HepG2 (cell line): ENCODE results near the gene DIPK1B. TPM values are rescaled to one million over a fixed set of nuclear protein-coding genes. Genes with fewer than 3 reads are reported as not detected.

ENCODE experiments used
- GABPA ChIP-seq, 2 experiments: IDR thresholded peaks; 2 replicates each; pipeline ENCODE4 v1.6.1; 2011 to 2016; ENCODE audit warnings: low read depth in 2 of 2, low read length in 1 of 2, missing biosample characterization in 1 of 2, missing genetic modification characterization in 1 of 2
- GMEB2 ChIP-seq: IDR thresholded peaks from 2 replicates; pipeline ENCODE4 v1.6.1; 2016; ENCODE audit warnings: missing biosample characterization, missing genetic modification reagents, low read depth
- MEIS1 ChIP-seq: sonication (generic); formaldehyde crosslinking; IDR thresholded peaks from 2 replicates; pipeline ENCODE4 v1.9.0; 2021; ENCODE audit warnings: mild to moderate bottlenecking, missing genetic modification reagents, moderate library complexity, borderline replicate concordance
- MXD3 ChIP-seq: IDR thresholded peaks from 2 replicates; pipeline ENCODE4 v1.6.1; 2016; ENCODE audit warnings: mild to moderate bottlenecking, missing biosample characterization, missing genetic modification reagents
- PCBP2 ChIP-seq: fragments of 200-400 bp; formaldehyde crosslinking; optimal IDR thresholded peaks from 2 replicates; pipeline ENCODE3; 2018; ENCODE audit warnings: low read length, low read depth; ENCODE audit not compliant: poor library complexity, severe bottlenecking
- PHF8 ChIP-seq: sonication (generic); formaldehyde crosslinking; IDR thresholded peaks from 2 replicates; pipeline ENCODE4 v1.5.0; 2020; ENCODE audit warnings: missing genetic modification reagents
- REL ChIP-seq: sonication (generic); formaldehyde crosslinking; conservative IDR thresholded peaks from 2 replicates; pipeline ENCODE4 v1.8.0; 2022; ENCODE audit warnings: mild to moderate bottlenecking, missing genetic modification reagents, moderate library complexity
- RNF219 ChIP-seq: sonication (generic); formaldehyde crosslinking; IDR thresholded peaks from 2 replicates; pipeline ENCODE4 v1.5.0; 2020; ENCODE audit warnings: mild to moderate bottlenecking, missing genetic modification reagents
- RORA ChIP-seq: sonication (generic); formaldehyde crosslinking; IDR thresholded peaks from 2 replicates; pipeline ENCODE4 v1.5.0; 2020; ENCODE audit warnings: mild to moderate bottlenecking, missing genetic modification reagents, moderate library complexity
- SMC3 ChIP-seq: IDR thresholded peaks from 2 replicates; pipeline ENCODE4 v1.6.1; 2011; ENCODE audit warnings: low read length, improper control_type of control experiment
- SP140L ChIP-seq: sonication (generic); formaldehyde crosslinking; IDR thresholded peaks from 2 replicates; pipeline ENCODE4 v1.4.0; 2020; ENCODE audit warnings: missing genetic modification reagents, borderline replicate concordance
- SP2 ChIP-seq: sonication (generic); formaldehyde crosslinking; IDR thresholded peaks from 2 replicates; pipeline ENCODE4 v1.5.1; 2020; ENCODE audit warnings: mild to moderate bottlenecking, missing genetic modification reagents
- TMF1 ChIP-seq: sonication (generic); formaldehyde crosslinking; IDR thresholded peaks from 2 replicates; pipeline ENCODE4 v1.8.1; 2022; ENCODE audit warnings: low read depth, missing genetic modification reagents
- ZKSCAN5 ChIP-seq: sonication (generic); formaldehyde crosslinking; IDR thresholded peaks from 2 replicates; pipeline ENCODE4 v1.5.1; 2020; ENCODE audit warnings: mild to moderate bottlenecking, missing genetic modification reagents
- ZNF24 ChIP-seq: fragments of 450-650 bp; IDR thresholded peaks from 2 replicates; pipeline ENCODE4 v1.6.1; 2017; ENCODE audit warnings: antibody characterized with exemption, mild to moderate bottlenecking
- ZNF251 ChIP-seq: sonication (generic); formaldehyde crosslinking; IDR thresholded peaks from 2 replicates; pipeline ENCODE4 v1.9.0; 2021; ENCODE audit warnings: mild to moderate bottlenecking, missing genetic modification reagents
- ZNF281 ChIP-seq: sonication (generic); formaldehyde crosslinking; IDR thresholded peaks from 2 replicates; pipeline ENCODE4 v1.4.0; 2020; ENCODE audit warnings: missing genetic modification reagents, borderline replicate concordance
- ZNF776 ChIP-seq: sonication (generic); formaldehyde crosslinking; IDR thresholded peaks from 2 replicates; pipeline ENCODE4 v1.4.0; 2020; ENCODE audit warnings: mild to moderate bottlenecking, missing genetic modification reagents
- polyA plus RNA-seq, 8 experiments: library from polyadenylated mRNA; depleted of rRNA in 3 of 8; stranded (reverse) in 7 of 8; unstranded in 1 of 8; fragments of >200 nt; fragmentation: Illumina TruSeq in 4 of 8; extraction: Trizol in 4 of 8; gene quantifications; 2 replicates each; pipeline versions ENCODE4 v1.2.1 to v1.2.3, GENCODE V29; 2011 to 2016; ENCODE audit warnings: low read depth in 4 of 8, missing spikeins in 1 of 8, mixed read lengths in 1 of 8; ENCODE audit not compliant: insufficient read depth in 1 of 8
- total RNA-seq, 5 experiments: library from RNA; depleted of rRNA; stranded (reverse); fragments of >200 nt; fragmentation: Illumina TruSeq; extraction: Trizol; gene quantifications; 2 replicates each; pipeline ENCODE4 v1.2.3, GENCODE V29; 2016; ENCODE audit warnings: low read depth in 1 of 5
- TF ChIP-seq, protein P1 (sequence below): sonication (generic); formaldehyde crosslinking; IDR thresholded peaks from 2 replicates; pipeline ENCODE4 v1.4.0; 2020; ENCODE audit warnings: missing genetic modification reagents

The DIPK1B gene
- total and polyA plus RNA-seq, 2 of the 13 experiments (the other 11 are each of a cell fraction or from before 2014, with no cell fraction given), result 0.18 to 3.9 TPM

GRCh38 chr9:136728080-136728547 lies 15.7 kb downstream of the DIPK1B start (continued):
- no peak for TF ChIP-seq RNF219
- peak; percentile 67 for TF ChIP-seq MXD3 (CRISPR knock-in tag)
- TF ChIP-seq, protein P1, sequence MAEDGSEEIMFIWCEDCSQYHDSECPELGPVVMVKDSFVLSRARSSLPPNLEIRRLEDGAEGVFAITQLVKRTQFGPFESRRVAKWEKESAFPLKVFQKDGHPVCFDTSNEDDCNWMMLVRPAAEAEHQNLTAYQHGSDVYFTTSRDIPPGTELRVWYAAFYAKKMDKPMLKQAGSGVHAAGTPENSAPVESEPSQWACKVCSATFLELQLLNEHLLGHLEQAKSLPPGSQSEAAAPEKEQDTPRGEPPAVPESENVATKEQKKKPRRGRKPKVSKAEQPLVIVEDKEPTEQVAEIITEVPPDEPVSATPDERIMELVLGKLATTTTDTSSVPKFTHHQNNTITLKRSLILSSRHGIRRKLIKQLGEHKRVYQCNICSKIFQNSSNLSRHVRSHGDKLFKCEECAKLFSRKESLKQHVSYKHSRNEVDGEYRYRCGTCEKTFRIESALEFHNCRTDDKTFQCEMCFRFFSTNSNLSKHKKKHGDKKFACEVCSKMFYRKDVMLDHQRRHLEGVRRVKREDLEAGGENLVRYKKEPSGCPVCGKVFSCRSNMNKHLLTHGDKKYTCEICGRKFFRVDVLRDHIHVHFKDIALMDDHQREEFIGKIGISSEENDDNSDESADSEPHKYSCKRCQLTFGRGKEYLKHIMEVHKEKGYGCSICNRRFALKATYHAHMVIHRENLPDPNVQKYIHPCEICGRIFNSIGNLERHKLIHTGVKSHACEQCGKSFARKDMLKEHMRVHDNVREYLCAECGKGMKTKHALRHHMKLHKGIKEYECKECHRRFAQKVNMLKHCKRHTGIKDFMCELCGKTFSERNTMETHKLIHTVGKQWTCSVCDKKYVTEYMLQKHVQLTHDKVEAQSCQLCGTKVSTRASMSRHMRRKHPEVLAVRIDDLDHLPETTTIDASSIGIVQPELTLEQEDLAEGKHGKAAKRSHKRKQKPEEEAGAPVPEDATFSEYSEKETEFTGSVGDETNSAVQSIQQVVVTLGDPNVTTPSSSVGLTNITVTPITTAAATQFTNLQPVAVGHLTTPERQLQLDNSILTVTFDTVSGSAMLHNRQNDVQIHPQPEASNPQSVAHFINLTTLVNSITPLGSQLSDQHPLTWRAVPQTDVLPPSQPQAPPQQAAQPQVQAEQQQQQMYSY (CRISPR knock-in tag), result no peak
- TF ChIP-seq TMF1 (CRISPR knock-in tag), result peak; percentile 89
- TF ChIP-seq GABPA (IDR thresholded peaks at IDR 0.05; ENCODE audit: low read depth, low read length), result no peak
- TF ChIP-seq GABPA (CRISPR knock-in tag; IDR thresholded peaks at IDR 0.05; ENCODE audit: low read depth), result 0 out of 2 replicates have a peak, but pooled peaks have one; percentile 21
- peak; percentile 6; the same call in 1 of the 2 replicates for TF ChIP-seq MEIS1 (CRISPR knock-in tag)
- TF ChIP-seq SMC3, result no peak
- TF ChIP-seq ZNF251 (CRISPR knock-in tag), result no peak
- TF ChIP-seq GMEB2 (CRISPR knock-in tag), result 0 out of 2 replicates have a peak, but pooled peaks have one; percentile 39
- TF ChIP-seq PHF8 (CRISPR knock-in tag), result peak; percentile 72
- peak; percentile 64; the same call in 1 of the 2 replicates for TF ChIP-seq ZNF24
- TF ChIP-seq ZKSCAN5 (CRISPR knock-in tag), result no peak
- peak; percentile 97 for TF ChIP-seq ZNF776 (CRISPR knock-in tag)
- TF ChIP-seq RORA (CRISPR knock-in tag), result no peak
- no peak for TF ChIP-seq PCBP2
- peak; percentile 39 for TF ChIP-seq SP2
- TF ChIP-seq ZNF281 (CRISPR knock-in tag), result no peak
- no peak for TF ChIP-seq SP140L (CRISPR knock-in tag)
- no peak for TF ChIP-seq REL (CRISPR knock-in tag)
